K562 (cell line): ENCODE measurements around the gene SHISA9. TPM values are rescaled to one million over a fixed set of nuclear protein-coding genes. Genes with fewer than 3 reads are reported as not detected.

Source experiments
- ATAC-seq: fragments of 200-7000 bp; cut with Tn5 transposase; 3 replicates; pipeline ENCODE4 v1.9.1; 2020; ENCODE audit warnings: moderate library complexity
- BruUV-seq: library from RNA; stranded (reverse); fragments of 400-500 nt; replicated peaks from 2 replicates; lab custom pipeline; 2021; lab: Mats Ljungman, UMichigan
- CTCF ChIA-PET: fragments of 300-600 bp; formaldehyde crosslinking; extraction: SDS; loops from one replicate; lab custom pipeline; 2021; ENCODE audit warnings: low intra/inter-chr PET ratio; lab: Yijun Ruan, JAX
- POLR2A ChIA-PET: fragments of 300-600, 350-650 bp; sonication (Branson Sonifier 250); formaldehyde crosslinking; extraction: SDS; loops from one replicate; lab custom pipeline; 2021; ENCODE audit warnings: antibody characterized with exemption, inconsistent platforms; lab: Yijun Ruan, JAX
- DNase-seq, 4 experiments: peaks; one replicate each; pipeline versions ENCODE4 v3.0.0 to v3.0.0-alpha.2; 2011 to 2018; ENCODE audit warnings: low spot score in 3 of 4, mixed read lengths in 3 of 4; ENCODE audit errors: extremely low read depth in 1 of 4
- FAIRE-seq: peaks from 2 replicates; lab custom pipeline; 2011; peaks lifted over from hg19 to GRCh38; lab: Jason Lieb, UNC
- H2AFZ ChIP-seq: 2 replicates; pipeline ENCODE4 v1.6.0; 2011; ENCODE audit warnings: low read depth, low read length, control low read depth, inconsistent platforms
- H3K27ac ChIP-seq: fragments of 200-600 bp; 3 replicates; pipeline ENCODE4 v1.8.0; 2011; ENCODE audit warnings: low read depth, mild to moderate bottlenecking, control low read depth, inconsistent platforms, low read length, moderate library complexity, mixed read lengths; ENCODE audit errors: extremely low read depth
- H3K27me3 ChIP-seq, 2 experiments: fragments of 300-600 bp in 1 of 2; 2 replicates in 1 of 2; 3 replicates in 1 of 2; pipeline versions ENCODE4 v1.6.0 to v1.8.0; 2011; ENCODE audit warnings: inconsistent platforms in 2 of 2, low read length in 2 of 2, mild to moderate bottlenecking in 1 of 2, mixed read lengths in 1 of 2, moderate library complexity in 1 of 2; ENCODE audit not compliant: control insufficient read depth in 2 of 2, insufficient read depth in 2 of 2
- H3K36me3 ChIP-seq: fragments of 300-600 bp; 3 replicates; pipeline ENCODE4 v1.8.0; 2011; ENCODE audit warnings: mild to moderate bottlenecking, low read length, inconsistent platforms; ENCODE audit not compliant: control insufficient read depth, insufficient read depth
- H3K4me1 ChIP-seq, 2 experiments: fragments of 200-600 bp in 1 of 2; replicated peaks in 1 of 2; 2 replicates in 1 of 2; 3 replicates in 1 of 2; pipeline versions ENCODE4 v1.5.1 to v1.8.0; 2011; ENCODE audit warnings: inconsistent platforms in 2 of 2, low read length in 2 of 2, mild to moderate bottlenecking in 1 of 2, mixed read lengths in 1 of 2, moderate library complexity in 1 of 2; ENCODE audit not compliant: control insufficient read depth in 2 of 2, insufficient read depth in 2 of 2
- H3K4me2 ChIP-seq: 2 replicates; pipeline ENCODE4 v1.6.1; 2011; ENCODE audit warnings: low read length, control low read depth, inconsistent platforms, mixed read lengths; ENCODE audit not compliant: insufficient read depth
- H3K4me3 ChIP-seq: fragments of 200-600 bp; sonication (generic), shearing (Covaris generic); 2 replicates; pipeline ENCODE4 v1.5.1; 2016; ENCODE audit warnings: control low read depth, inconsistent platforms
- H3K79me2 ChIP-seq: fragments of 200-600 bp; 3 replicates; pipeline ENCODE4 v1.8.0; 2011; ENCODE audit warnings: low read length, inconsistent platforms; ENCODE audit not compliant: control insufficient read depth, insufficient read depth
- H3K9ac ChIP-seq, 2 experiments: 2 replicates each; pipeline versions ENCODE4 v1.6.0 to v1.6.1; 2011; ENCODE audit warnings: low read depth in 2 of 2, low read length in 2 of 2, control low read depth in 1 of 2, inconsistent platforms in 1 of 2, mild to moderate bottlenecking in 1 of 2, mixed read lengths in 1 of 2; ENCODE audit not compliant: insufficient read depth in 1 of 2
- H3K9me1 ChIP-seq: one replicate; pipeline ENCODE4 v1.6.0; 2011; ENCODE audit warnings: inconsistent platforms, mild to moderate bottlenecking, low read length, moderate library complexity; ENCODE audit not compliant: control insufficient read depth, insufficient read depth
- H3K9me3 ChIP-seq: replicated peaks from 2 replicates; pipeline ENCODE4 v1.5.1; 2011; ENCODE audit warnings: low read depth, low read length, inconsistent platforms; ENCODE audit not compliant: control insufficient read depth, insufficient read depth
- H4K20me1 ChIP-seq: replicated peaks from 2 replicates; pipeline ENCODE4 v1.6.1; 2011; ENCODE audit warnings: low read length, inconsistent platforms, mixed read lengths; ENCODE audit not compliant: control insufficient read depth, insufficient read depth
- CLOCK ChIP-seq: fragments of 250-450 bp; sonication (Bioruptor Pico); IDR thresholded peaks from 2 replicates; pipeline ENCODE4 v1.4.0; 2020; ENCODE audit warnings: mild to moderate bottlenecking, moderate library complexity, borderline replicate concordance
- HDAC3 ChIP-seq: fragments of 450-650 bp; IDR thresholded peaks from 2 replicates; pipeline ENCODE4 v1.6.1; 2018; ENCODE audit warnings: borderline replicate concordance, mild to moderate bottlenecking, moderate library complexity; ENCODE audit not compliant: partially characterized antibody
- HDAC6 ChIP-seq: IDR thresholded peaks from 2 replicates; pipeline ENCODE4 v1.6.1; 2012; ENCODE audit warnings: low read depth, mild to moderate bottlenecking, control low read depth, inconsistent platforms, low read length, moderate library complexity
- HMGXB4 ChIP-seq: sonication (generic); formaldehyde crosslinking; IDR thresholded peaks from 2 replicates; pipeline ENCODE4 v1.8.1; 2023; ENCODE audit warnings: mild to moderate bottlenecking, missing genetic modification reagents
- NFIX ChIP-seq: fragments of 250-450 bp; sonication (Bioruptor Pico); IDR thresholded peaks from 2 replicates; pipeline ENCODE4 v1.4.0; 2020; ENCODE audit warnings: low read depth, mild to moderate bottlenecking, moderate library complexity
- SMARCB1 ChIP-seq: IDR thresholded peaks from 2 replicates; pipeline ENCODE4 v1.6.1; 2011; ENCODE audit warnings: improper control_type of control experiment, low read depth; ENCODE audit not compliant: insufficient read length
- SOX6 ChIP-seq: fragments of 450-650 bp; IDR thresholded peaks from 2 replicates; pipeline ENCODE4 v1.6.1; 2014; ENCODE audit warnings: mild to moderate bottlenecking
- ZHX1 ChIP-seq: fragments of 150-350 bp; conservative IDR thresholded peaks from 2 replicates; pipeline ENCODE4 v1.6.1; 2014; ENCODE audit warnings: low read length
- WGBS: fragments of 100-300 bp; shearing (Covaris generic); methylation state at CpG from one replicate; pipeline ENCODE4 v1.1.6; 2016; ENCODE audit warnings: low coverage, mixed read lengths; ENCODE audit not compliant: insufficient coverage; ENCODE audit errors: missing lambda C conversion rate; 5-methylcytosine and 5-hydroxymethylcytosine counted together
- in situ Hi-C: fragments of 300-500 bp; cut with MboI; formaldehyde crosslinking; loops from 4 replicates; pipeline ENCODE4 v1.15.0; 2018; ENCODE audit warnings: inconsistent platforms, mixed read lengths
- intact Hi-C: fragments of 100-400 bp; cut with micrococcal nuclease; formaldehyde crosslinking; loops from 2 replicates; pipeline ENCODE4 v1.14.2; 2022
- polyA plus RNA-seq, 8 experiments: library from polyadenylated mRNA; depleted of rRNA in 4 of 8; stranded (reverse) in 5 of 8; unstranded in 3 of 8; fragments of >200 nt; fragmentation: Nextera tagmentation in 2 of 8; fragmentation: Illumina TruSeq in 1 of 8; extraction: Ambion mirVana in 2 of 8; extraction: Trizol in 1 of 8; gene quantifications; 2 replicates each; pipeline versions ENCODE4 v1.2.1 to v1.2.3, GENCODE V29; 2011 to 2014; ENCODE audit warnings: inconsistent platforms in 1 of 8, missing spikeins in 1 of 8
- total RNA-seq, 7 experiments: library from RNA; depleted of rRNA in 6 of 7; stranded (reverse); fragments of >200 nt in 6 of 7; fragmentation: Illumina TruSeq in 2 of 7; extraction: Trizol in 2 of 7; gene quantifications; 2 replicates each; pipeline versions ENCODE4 v1.2.1 to v1.2.3, GENCODE V29; 2011 to 2021; ENCODE audit warnings: low replicate concordance in 1 of 7

SHISA9 gene
- total and polyA plus RNA-seq, 9 of the 15 experiments (the other 6 are each of a cell fraction or from before 2014, with no cell fraction given) = under 0.01 to 0.16 (median 0.01) TPM; not detected in 6

DNA sequence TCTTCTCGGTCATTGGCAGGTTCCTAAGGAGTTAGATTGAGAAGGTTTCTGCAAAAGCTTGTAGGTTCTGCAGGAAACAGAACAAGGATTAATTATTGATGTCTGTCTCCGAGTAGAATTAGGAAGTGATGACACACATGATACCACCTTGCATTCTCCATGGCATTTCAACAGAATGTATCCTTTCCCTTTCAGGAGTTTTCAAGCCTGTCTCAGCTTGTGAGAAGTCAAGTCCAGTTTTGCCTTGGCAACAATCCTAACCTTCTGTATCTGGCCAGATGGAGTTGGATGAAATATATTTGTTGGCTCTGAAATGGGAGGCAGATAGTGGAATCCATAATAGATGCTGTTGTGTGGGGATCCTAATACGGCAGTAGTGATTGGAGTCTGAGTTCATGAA lies 235.5 kb downstream of the SHISA9 start:
- ATAC-seq (no peak), DNase-seq (no peak), FAIRE-seq (no peak)
- TF ChIP-seq NFIX (CRISPR knock-in tag) = no peak
- no peak for TF ChIP-seq CLOCK
- no peak for TF ChIP-seq HDAC6
- no peak for TF ChIP-seq HDAC3
- no peak for TF ChIP-seq SOX6
- TF ChIP-seq ZHX1 = no peak
- no peak for TF ChIP-seq SMARCB1
- TF ChIP-seq HMGXB4 (CRISPR knock-in tag) = no peak
- H3K27ac ChIP-seq = no peak overlapping the region
- ChIA-PET POLR2A (no interaction called here), CTCF (no interaction called here)
- no peak overlapping the region for H3K4me3 ChIP-seq
- no peak overlapping the region for H3K4me2 ChIP-seq
- no peaks in the 10 kb centered on the region for H3K4me1 ChIP-seq
- no peaks in the 10 kb centered on the region for H4K20me1 ChIP-seq
- H2AFZ ChIP-seq = no peak overlapping the region
- no peaks in the 10 kb centered on the region for H3K9me3 ChIP-seq
- no peaks in the 10 kb centered on the region for H3K79me2 ChIP-seq
- H3K9ac ChIP-seq = no peak overlapping the region
- BruUV-seq = no TSS peak
- no peaks in the 10 kb centered on the region for H3K36me3 ChIP-seq
- no peaks in the 10 kb centered on the region for H3K9me1 ChIP-seq
- WGBS = 0% methylated on average over 3 of the region's 3 CpGs
- H3K27me3 ChIP-seq = no peaks in the 10 kb centered on the region
- intact Hi-C loops (no loop called here), in situ Hi-C loops (no loop called here)
